Measurements from ENCODE around the gene NCBP2.

NCBP2 gene

DNA sequence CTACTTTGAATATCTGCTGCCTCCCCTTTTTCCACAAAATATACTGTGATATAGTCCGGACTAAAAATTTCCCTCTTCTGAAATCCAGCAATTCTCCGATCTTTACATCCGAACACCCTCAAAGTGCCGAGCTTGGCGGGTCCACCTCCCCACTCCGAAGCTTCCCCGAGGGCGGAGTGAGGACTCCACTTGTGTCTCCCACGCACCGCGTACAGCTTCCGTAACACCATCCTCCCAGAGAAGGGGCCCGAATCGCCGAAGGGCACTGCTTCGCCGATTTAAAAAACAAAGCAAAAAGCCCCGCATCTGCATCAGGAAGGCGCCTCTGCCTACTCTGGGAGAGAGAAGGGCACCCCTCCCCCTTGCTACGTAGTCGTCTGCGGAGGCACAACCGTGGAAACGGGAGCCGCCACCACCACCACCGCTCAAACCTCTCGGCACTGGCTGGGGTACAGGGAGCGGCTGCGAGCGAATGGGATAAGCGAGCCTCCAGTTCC lies 551 bp downstream of the NCBP2 start:
- no peak for DNase-seq (ENCODE audit: low read depth, low spot score)
- peak overlapping the region; percentile 99 for H3K4me3 ChIP-seq (ENCODE audit: low read depth, low read length)
- TF ChIP-seq, protein P1, sequence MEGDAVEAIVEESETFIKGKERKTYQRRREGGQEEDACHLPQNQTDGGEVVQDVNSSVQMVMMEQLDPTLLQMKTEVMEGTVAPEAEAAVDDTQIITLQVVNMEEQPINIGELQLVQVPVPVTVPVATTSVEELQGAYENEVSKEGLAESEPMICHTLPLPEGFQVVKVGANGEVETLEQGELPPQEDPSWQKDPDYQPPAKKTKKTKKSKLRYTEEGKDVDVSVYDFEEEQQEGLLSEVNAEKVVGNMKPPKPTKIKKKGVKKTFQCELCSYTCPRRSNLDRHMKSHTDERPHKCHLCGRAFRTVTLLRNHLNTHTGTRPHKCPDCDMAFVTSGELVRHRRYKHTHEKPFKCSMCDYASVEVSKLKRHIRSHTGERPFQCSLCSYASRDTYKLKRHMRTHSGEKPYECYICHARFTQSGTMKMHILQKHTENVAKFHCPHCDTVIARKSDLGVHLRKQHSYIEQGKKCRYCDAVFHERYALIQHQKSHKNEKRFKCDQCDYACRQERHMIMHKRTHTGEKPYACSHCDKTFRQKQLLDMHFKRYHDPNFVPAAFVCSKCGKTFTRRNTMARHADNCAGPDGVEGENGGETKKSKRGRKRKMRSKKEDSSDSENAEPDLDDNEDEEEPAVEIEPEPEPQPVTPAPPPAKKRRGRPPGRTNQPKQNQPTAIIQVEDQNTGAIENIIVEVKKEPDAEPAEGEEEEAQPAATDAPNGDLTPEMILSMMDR (IDR thresholded peaks at IDR 0.05; ENCODE audit: low read depth, low read length): no peak
- in situ Hi-C loops (cut with HindIII; ENCODE audit: low sequenced_read_pairs): no loop called here

DNA sequence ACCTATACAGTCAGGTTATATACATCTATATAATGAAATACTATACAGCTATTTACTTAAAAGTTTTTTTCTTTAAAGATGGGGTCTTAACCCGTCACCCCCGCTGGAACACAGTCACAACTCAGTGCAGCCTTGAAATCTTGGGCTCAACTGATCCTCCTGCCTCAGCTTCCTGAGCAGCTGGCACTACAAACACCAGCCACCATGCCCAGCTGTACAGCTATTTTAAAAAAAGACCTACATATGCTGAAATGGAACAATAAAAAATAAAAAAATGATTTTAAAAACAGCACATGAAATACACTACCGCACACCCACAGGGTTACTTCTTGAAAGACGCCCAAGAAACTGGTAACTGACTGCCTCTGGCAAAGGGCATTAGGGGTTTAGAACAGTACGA lies 3.8 kb downstream of the NCBP2 start:
- in situ Hi-C loops (cut with HindIII; ENCODE audit: low sequenced_read_pairs): no loop called here
- TF ChIP-seq, protein P1 (IDR thresholded peaks at IDR 0.05; ENCODE audit: low read depth, low read length): no peak
- H3K4me3 ChIP-seq (ENCODE audit: low read depth, low read length): no peak overlapping the region

DNA sequence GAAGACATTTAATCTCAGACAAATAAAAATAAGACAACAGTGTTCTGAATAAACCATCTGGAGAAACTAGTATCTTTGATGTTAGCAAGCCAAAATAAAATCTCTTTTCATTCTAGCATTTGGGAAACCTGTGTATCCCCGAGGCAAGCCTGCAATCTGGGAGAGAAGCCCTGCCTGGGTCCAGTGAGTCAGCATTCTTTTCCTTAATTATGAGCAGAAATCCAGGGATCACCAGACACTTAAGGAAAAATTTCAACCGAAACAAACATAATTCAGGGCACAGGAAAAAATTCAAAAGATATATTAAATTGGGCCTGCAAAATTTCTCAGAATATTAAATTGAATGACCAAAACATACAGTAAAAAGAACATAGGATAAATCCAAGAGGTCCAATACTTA lies 4.2 kb downstream of the NCBP2 start:
- TF ChIP-seq, protein P1 (IDR thresholded peaks at IDR 0.05; ENCODE audit: low read depth, low read length): no peak
- no peak overlapping the region for H3K4me3 ChIP-seq (ENCODE audit: low read depth, low read length)
- in situ Hi-C loops (cut with HindIII; ENCODE audit: low sequenced_read_pairs): no loop called here
- DNase-seq (ENCODE audit: low read depth, low spot score): no peak

More for the DNA sequence above, 3.8 kb downstream of the NCBP2 start:
- no peak for DNase-seq (ENCODE audit: low read depth, low spot score)

DNA sequence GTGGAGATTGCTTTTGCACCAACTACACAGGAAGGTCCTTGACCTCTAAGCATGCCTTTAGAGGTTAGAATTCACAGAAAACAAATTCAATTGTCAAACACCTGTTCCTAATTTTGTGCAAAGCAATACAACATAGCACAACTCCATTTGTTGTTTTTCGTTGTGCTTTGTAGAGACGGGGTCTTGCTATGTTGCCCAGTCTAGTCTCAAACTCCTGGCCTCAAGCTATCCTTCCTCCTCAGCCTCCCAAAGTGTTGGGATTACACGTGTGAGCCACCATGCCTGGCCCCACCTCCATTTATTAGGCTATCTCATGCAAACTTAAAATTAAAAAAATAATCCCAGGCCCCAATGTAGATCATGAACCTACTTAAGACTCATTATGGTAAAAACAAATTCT lies 6.0 kb downstream of the NCBP2 start:
- H3K4me3 ChIP-seq (ENCODE audit: low read depth, low read length): no peak overlapping the region
- DNase-seq (ENCODE audit: low read depth, low spot score): no peak
- in situ Hi-C loops (cut with HindIII; ENCODE audit: low sequenced_read_pairs): no loop called here
- TF ChIP-seq, protein P1 (IDR thresholded peaks at IDR 0.05; ENCODE audit: low read depth, low read length): no peak

DNA sequence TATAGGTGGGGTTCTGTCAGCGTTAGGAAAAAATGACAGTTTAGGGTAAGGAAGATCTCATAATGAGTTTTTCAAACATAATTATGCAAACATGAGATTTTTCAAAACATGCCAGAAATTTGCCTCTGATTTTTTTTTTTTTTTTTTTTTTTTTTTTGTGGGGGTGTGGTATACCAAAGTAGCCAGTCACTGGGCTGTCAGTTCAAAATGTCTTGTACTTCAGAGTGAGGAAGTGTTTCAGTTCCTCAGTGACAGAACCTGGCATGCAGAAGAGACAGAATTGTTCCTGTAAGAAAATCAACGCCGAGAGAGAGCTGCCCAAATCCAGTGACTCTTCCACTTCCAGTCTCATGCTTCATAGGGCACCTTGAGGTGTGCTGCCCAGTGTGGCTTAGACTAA lies 9.7 kb downstream of the NCBP2 start:
- no peak overlapping the region for H3K4me3 ChIP-seq (ENCODE audit: low read depth, low read length)
- in situ Hi-C loops (cut with HindIII; ENCODE audit: low sequenced_read_pairs): no loop called here
- no peak for DNase-seq (ENCODE audit: low read depth, low spot score)
- TF ChIP-seq, protein P1 (IDR thresholded peaks at IDR 0.05; ENCODE audit: low read depth, low read length): no peak

DNA sequence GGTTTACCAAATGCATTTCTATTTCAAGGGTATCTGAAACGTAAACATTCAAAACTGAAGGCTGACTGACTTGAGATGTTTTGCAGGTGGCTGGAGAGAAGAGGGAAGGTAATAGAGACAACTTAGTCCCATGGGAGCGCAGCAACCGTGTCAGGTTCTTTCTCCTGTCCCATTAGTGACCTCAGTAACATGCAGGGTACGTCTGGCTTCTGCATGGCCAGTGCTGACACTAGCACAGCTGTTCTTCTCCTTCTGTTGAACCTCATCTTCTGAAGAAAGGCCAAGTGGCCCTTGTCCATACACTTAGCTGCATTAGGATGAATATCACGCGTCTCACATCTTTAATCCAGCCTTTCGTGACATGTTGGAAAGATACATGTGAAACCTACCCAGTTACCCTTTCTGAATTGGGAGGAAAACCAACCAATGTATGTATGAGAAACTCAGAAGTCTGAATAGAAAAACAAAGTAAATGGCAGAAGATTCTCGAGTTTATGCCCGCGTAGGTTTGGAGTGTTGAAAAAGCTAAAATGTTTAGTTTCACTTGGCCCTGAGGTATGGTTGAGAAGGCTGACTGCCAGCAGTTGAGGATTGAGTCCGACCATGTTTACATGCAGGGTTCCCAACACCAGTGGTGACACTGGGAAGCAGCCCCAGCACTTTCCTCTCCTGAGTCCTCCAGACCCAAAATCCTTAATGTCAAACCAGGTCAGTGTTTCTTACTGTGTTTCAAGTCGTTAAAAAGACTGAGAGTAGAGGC lies 10.3 kb downstream of the NCBP2 start:
- in situ Hi-C loops (cut with HindIII; ENCODE audit: low sequenced_read_pairs): no loop called here
- TF ChIP-seq, protein P1 (IDR thresholded peaks at IDR 0.05; ENCODE audit: low read depth, low read length): no peak

More for the DNA sequence above, 10.3 kb downstream of the NCBP2 start:
- no peak overlapping the region for H3K4me3 ChIP-seq (ENCODE audit: low read depth, low read length)
- no peak for DNase-seq (ENCODE audit: low read depth, low spot score)
